T-helper 17 cell (primary cell): Measurements from ENCODE around the gene PLEKHF1. TPM values are rescaled to one million over a fixed set of nuclear protein-coding genes. Genes with fewer than 3 reads are reported as not detected.
"Not testable (repeated sequence)": the region's sequence is repeated elsewhere in the genome, so short reads cannot be mapped to it uniquely, and the experiment has no call there.

Experiments used
- ATAC-seq: fragments of 150-1000 bp; cut with Tn5 transposase; 2 replicates; pipeline ENCODE4 v1.10.0; 2021; ENCODE audit warnings: mild to moderate bottlenecking, moderate library complexity
- DNase-seq, 3 donors: peaks; one replicate each; pipeline versions ENCODE4 v3.0.0 to v3.0.0-alpha.2; 2020 to 2021
- H3K9me3 ChIP-seq: one replicate; pipeline ENCODE4 v1.7.0; 2013; ENCODE audit warnings: low read length, mild to moderate bottlenecking; ENCODE audit not compliant: control insufficient read depth, poor library complexity, severe bottlenecking
- H3K27ac Mint-ChIP-seq: one replicate; pipeline ENCODE4 v1.8.0; 2022; ENCODE audit warnings: mild to moderate bottlenecking, moderate library complexity, mixed read lengths
- H3K27me3 Mint-ChIP-seq: one replicate; pipeline ENCODE4 v1.8.0; 2022; ENCODE audit warnings: mixed read lengths
- H3K36me3 Mint-ChIP-seq: one replicate; pipeline ENCODE4 v1.8.0; 2022; ENCODE audit warnings: low read depth, mixed read lengths
- H3K4me1 Mint-ChIP-seq: one replicate; pipeline ENCODE4 v1.8.0; 2022; ENCODE audit warnings: mild to moderate bottlenecking, mixed read lengths
- H3K4me3 Mint-ChIP-seq: one replicate; pipeline ENCODE4 v1.8.0; 2022; ENCODE audit warnings: mild to moderate bottlenecking, moderate library complexity, mixed read lengths
- total RNA-seq, 4 donors: library from RNA in 2 of 4; stranded (reverse) in 2 of 4; gene quantifications; one replicate each; pipeline ENCODE4 v1.2.3 and lab custom pipeline; 2022 to 2026

The PLEKHF1 gene
- total RNA-seq, 2 donors from 2014 or later = 13.5 to 20.7 TPM

DNA sequence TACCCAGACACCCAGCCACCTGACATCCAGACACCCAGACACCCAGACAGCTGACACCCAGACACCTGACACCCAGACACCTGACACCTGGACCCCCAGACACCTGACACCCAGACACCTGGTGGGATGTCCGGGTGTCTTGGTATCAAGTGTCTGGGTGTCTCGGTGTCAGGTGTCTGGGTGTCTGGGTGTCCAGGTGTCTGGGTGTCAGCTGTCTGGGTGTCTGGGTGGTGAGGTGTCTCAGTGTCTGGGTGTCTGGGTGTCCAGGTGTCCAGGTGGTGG is 31.2 kb downstream of the PLEKHF1 start:
- no peaks in the 10 kb centered on the region for H3K27me3 Mint-ChIP-seq
- H3K4me3 Mint-ChIP-seq = no peak overlapping the region
- H3K27ac Mint-ChIP-seq = peak overlapping the region; percentile 80
- ATAC-seq = no peak
- no peaks in the 10 kb centered on the region for H3K36me3 Mint-ChIP-seq
- no peaks in the 10 kb centered on the region for H3K9me3 ChIP-seq
- DNase-seq = no peak
- H3K4me1 Mint-ChIP-seq = peaks cover 18% of the 10 kb centered on the region

DNA sequence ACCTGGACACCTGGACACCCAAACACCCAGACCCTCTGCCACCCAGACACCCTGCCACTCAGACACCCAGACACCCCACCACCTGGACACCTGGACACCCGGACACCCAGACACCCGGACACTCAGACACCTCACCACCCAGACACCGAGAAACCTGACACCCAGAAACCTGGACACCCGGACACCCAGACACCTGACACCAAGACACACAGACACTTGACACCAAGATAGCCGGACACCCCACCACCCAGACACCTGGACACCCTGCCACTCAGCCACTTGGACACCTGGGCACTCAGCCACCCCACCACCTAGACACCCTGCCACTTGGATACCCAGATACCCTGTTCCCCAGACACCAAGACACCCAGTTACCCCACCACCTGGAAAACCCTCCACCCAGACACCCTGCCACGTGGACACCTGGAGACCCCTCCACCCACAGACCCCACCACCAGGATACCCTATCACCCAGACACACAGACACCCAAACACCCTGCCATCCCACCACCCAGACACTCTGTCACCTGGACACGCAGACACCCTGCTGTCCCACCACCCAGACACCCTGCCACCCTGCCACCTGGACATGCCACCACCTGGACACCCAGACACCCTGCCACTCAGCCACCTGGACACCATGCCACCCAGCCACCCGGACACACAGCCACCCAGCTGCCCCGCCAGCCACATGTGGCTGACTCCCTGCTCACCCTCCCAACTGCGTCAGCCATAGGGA is 32.4 kb downstream of the PLEKHF1 start:
- no peak for DNase-seq

DNA sequence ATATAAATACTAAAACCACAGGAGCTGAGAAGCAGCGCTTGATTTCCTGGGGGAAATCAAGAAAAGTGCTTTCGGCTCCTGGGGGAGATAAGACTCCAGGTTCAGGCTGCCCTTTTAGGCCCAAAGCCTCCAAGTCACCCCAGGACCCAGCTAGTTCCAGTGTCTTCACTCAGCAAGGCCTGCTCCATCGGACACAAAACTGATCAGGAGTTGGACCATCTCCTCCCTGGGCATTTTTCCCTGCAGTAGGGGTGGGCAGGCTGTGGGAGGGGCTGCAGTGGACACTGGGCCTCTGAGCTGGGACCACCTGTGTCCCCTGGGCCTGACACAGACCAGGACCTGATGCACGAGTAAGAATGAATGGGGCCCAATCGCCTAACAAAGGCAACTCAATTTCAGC is 34.6 kb downstream of the PLEKHF1 start:
- H3K27ac Mint-ChIP-seq = no peak overlapping the region
- H3K27me3 Mint-ChIP-seq = no peaks in the 10 kb centered on the region
- DNase-seq (no peak), ATAC-seq (no peak)
- H3K36me3 Mint-ChIP-seq = no peaks in the 10 kb centered on the region
- no peaks in the 10 kb centered on the region for H3K9me3 ChIP-seq
- peaks cover 11% of the 10 kb centered on the region for H3K4me1 Mint-ChIP-seq
- H3K4me3 Mint-ChIP-seq = no peak overlapping the region

More for the DNA sequence above, 32.4 kb downstream of the PLEKHF1 start:
- Mint-ChIP-seq H3K36me3 (no peaks in the 10 kb centered on the region), H3K27me3 (no peaks in the 10 kb centered on the region), H3K27ac (peak overlapping the region; percentile 80), H3K4me3 (no peak overlapping the region), H3K4me1 (peaks cover 18% of the 10 kb centered on the region)
- no peak for ATAC-seq
- H3K9me3 ChIP-seq = no peaks in the 10 kb centered on the region

DNA sequence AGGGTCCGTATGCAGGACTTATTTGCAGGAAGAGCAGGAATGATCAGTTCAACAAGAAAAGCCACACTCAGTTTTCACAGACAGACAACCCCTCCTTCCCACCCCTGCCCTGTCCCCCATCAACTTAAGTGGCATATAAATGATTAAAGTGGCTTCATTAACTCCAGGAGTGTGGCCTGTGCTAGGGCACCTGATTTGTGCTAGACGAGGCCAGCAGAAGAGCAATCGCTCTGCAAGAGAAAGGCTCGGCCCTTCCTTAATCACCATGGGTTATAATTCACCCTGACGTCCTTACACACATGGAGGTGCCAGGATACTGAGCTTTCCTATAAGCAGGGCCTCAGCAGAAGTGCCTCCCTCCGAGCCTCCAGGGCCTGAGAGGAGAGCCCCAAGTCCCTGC is 35.2 kb downstream of the PLEKHF1 start:
- no peaks in the 10 kb centered on the region for H3K36me3 Mint-ChIP-seq
- peaks cover 13% of the 10 kb centered on the region for H3K4me1 Mint-ChIP-seq

DNA sequence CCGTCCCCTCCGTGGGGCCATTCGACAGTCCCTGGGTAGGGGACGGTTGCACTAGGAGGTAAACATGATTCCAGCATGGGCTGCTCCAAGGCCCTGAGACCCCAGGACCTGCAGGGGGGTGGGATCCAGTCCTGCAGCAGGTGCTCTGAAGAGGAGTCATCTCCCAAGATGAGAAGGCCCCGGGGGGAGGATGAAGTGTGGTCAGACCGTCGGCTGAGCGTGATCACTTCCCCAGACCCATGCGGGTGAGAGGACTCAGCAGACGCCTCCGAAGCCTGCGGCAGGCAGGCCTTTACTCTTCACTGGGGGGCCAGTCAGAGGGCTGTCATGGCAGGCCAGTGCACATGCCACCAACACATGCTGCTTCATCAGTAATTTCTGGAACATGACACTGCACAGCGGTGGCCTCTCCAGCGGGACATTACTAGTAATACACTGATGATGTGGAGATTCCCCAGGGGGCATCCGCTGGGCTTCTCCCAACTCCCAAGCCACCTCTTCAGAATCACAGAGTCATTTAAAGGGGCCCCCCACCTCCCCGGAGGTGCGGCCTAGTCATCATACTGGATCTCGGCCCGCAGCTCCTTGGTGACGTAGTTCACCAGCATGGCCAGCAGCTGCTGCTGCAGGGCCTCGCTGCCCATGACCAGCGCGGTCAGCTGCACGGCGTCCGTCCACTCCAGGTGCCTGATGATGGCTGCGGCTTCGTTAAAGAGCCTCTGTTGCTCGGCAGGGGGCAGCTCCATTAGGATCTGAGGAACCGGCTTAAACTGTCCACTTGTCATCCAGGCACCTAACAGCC is 37.1 kb downstream of the PLEKHF1 start:
- Mint-ChIP-seq H3K27ac (no peak overlapping the region), H3K4me1 (peaks cover 8% of the 10 kb centered on the region), H3K36me3 (no peaks in the 10 kb centered on the region), H3K4me3 (no peak overlapping the region), H3K27me3 (no peaks in the 10 kb centered on the region)
- no peak for ATAC-seq
- DNase-seq = no peak
- no peaks in the 10 kb centered on the region for H3K9me3 ChIP-seq

More for the DNA sequence above, 35.2 kb downstream of the PLEKHF1 start:
- ATAC-seq = no peak
- no peak overlapping the region for H3K4me3 Mint-ChIP-seq
- H3K27me3 Mint-ChIP-seq = no peaks in the 10 kb centered on the region
- no peaks in the 10 kb centered on the region for H3K9me3 ChIP-seq
- peak overlapping the region; percentile 29 for H3K27ac Mint-ChIP-seq
- no peak for DNase-seq

DNA sequence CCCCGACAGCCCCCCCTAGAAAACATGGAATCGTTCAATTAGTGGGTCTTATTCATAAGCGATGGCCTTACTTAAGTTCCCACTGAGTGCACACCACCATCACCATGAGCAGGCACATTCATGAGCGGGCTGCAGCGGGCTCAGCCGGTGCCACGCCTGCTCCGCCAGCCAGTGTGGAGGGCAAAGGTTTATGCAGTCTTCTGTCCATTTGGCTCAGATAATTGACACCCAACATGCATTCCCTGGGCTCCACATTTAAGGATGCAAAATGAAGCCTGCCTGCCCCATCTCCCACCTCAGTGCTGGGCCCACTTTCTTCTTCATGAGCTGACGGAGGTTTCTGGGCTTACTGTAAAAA is 37.7 kb downstream of the PLEKHF1 start:
- H3K36me3 Mint-ChIP-seq = no peaks in the 10 kb centered on the region
- no peak overlapping the region for H3K27ac Mint-ChIP-seq
- no peak for ATAC-seq

DNA sequence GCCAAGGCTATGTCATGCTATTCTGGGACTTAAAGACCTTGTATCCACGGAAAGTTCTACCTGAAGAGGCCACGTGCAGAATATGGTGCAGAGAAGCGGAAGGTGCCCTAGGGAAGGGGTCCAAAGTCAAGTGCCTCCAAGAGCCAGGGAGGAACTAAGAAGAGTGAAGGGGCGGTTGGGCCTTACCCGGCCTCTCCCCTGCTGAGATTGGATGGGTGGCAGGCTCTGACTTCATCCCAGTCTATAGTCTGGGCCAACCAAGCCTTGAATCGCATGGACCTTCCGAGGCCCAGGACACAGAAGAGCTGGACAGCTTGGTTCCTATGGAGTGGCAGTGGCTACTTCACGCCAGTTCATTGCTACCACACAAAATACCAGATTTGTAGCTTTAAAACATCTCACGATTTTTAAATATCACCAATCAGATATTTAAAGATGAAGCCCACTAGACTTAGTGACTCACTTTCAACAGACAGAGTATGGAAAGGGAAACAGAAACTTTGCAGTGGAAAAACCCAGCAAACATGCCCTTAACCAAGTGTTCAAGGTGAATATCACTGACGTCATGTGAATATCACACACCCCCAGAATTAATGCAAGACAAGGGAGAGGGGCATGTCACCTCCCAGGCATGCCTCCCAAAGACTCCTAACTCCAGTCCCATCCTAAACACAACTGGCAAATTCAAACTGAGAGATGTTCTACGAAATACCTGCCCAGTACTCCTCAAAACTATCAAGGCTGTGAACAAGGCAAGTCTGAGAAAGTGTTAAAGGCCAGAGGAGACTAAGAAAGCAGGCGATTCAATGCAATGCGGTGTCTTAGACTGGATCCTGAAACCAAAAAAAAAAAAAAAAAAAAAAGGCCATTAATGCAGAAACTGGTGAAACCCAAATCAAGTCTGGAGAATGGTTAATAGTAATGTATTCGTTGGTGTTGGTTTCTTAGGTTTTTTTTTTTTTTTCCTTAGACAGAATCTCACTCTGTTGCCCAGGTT is 39.6 kb downstream of the PLEKHF1 start:
- Mint-ChIP-seq H3K36me3 (no peaks in the 10 kb centered on the region), H3K27me3 (no peaks in the 10 kb centered on the region), H3K4me3 (no peak overlapping the region), H3K4me1 (peaks cover 13% of the 10 kb centered on the region), H3K27ac (peak overlapping the region; percentile 68)
- DNase-seq (no peak), ATAC-seq (peak; percentile 59)
- no peaks in the 10 kb centered on the region for H3K9me3 ChIP-seq

More for the DNA sequence above, 37.7 kb downstream of the PLEKHF1 start:
- H3K27me3 Mint-ChIP-seq = no peaks in the 10 kb centered on the region
- DNase-seq = no peak
- no peak overlapping the region for H3K4me3 Mint-ChIP-seq
- H3K4me1 Mint-ChIP-seq = peaks cover 6% of the 10 kb centered on the region
- H3K9me3 ChIP-seq = no peaks in the 10 kb centered on the region

DNA sequence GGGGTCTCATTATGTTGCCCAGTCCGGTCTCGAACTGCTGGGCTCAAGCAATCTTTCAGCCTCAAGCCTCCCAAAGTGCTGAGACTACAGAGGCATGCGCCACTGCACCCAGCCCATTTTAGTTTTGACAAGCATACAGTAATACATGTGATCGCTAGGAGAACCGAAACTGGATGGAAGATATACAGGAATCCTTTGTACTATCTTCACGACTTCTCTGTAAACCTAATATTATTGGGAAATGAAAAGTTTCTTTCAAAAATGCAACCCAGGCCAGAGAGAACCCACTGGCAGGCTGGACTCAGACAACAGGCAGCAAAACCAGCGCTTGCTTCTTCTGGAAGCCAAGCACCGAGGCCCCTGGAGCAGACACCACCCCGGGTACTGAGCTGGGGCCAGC is 40.4 kb downstream of the PLEKHF1 start:
- Mint-ChIP-seq H3K4me1 (peaks cover 19% of the 10 kb centered on the region), H3K36me3 (no peaks in the 10 kb centered on the region), H3K4me3 (no peak overlapping the region), H3K27me3 (no peaks in the 10 kb centered on the region), H3K27ac (peak overlapping the region; percentile 68)
- H3K9me3 ChIP-seq = no peaks in the 10 kb centered on the region
- ATAC-seq (no peak), DNase-seq (no peak)

DNA sequence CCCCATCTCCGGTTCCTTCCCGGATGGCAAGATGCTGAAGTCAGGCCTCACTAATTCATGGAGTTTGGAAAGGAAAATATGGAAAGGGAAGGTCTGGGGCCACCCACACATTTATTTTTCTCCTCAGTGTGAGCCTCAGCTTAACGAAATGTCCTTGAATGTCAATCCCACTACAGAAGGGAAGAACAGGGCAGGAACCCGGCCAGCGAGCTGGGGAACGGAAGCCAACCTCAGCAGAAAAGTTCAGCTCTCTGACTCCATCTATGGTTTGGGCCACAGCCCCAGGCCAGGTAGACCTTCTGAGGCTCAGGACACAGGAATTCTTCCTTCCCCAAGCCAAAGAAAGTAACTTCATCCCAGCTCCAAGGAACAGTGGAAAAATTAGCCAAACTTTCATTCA is 41.4 kb downstream of the PLEKHF1 start:
- H3K27ac Mint-ChIP-seq = no peak overlapping the region
- H3K4me1 Mint-ChIP-seq = peaks cover 23% of the 10 kb centered on the region
- no peaks in the 10 kb centered on the region for H3K27me3 Mint-ChIP-seq
- DNase-seq (no peak), ATAC-seq (no peak)
- H3K4me3 Mint-ChIP-seq = no peak overlapping the region
- H3K36me3 Mint-ChIP-seq = no peaks in the 10 kb centered on the region
- no peaks in the 10 kb centered on the region for H3K9me3 ChIP-seq

DNA sequence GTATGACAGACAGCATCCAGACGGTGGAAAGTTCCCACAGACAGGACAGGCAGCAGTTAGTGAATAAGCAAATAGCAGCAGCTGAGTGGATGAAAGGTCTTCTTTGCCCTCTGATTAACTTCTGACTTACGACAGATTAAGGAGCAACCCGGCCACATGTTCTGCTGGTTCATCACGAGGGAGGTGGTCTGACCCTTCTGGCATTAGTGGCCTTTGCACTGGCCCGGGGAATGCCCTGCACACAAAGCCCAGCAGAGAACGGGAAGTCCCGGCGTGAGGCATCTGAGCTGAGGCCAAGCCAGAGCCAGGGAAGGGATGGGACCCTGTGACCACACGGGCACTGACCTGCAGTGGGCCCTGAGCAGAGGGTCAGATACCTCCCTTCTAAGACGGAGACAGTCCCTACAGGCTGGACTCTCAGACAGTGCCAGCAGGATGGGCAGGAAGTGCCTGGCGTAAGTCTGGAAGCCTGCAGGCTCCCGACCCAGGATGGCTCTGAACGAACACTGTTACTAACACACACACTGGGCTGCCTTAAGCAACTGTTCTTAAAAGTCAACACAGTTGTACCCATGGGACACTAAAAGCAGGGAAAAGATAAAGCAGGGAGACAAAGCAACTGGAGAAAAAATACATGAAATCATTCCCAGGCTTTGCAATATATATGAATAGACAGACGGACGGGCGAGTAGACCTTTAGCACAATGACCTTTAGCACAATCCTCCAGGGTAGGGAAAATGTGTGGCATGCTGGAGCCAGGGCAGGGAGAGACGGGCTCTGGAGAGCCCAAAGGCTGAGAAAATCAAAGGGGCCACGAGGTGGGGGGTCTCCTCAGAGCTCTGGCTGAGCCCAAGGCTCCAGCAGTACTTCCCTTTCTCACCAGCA is 43.5 kb downstream of the PLEKHF1 start:
- H3K4me1 Mint-ChIP-seq = peaks cover 44% of the 10 kb centered on the region
- H3K27ac Mint-ChIP-seq = peak overlapping the region; percentile 88
- no peaks in the 10 kb centered on the region for H3K9me3 ChIP-seq
- H3K36me3 Mint-ChIP-seq = no peaks in the 10 kb centered on the region
- H3K27me3 Mint-ChIP-seq = no peaks in the 10 kb centered on the region
- ATAC-seq (no peak), DNase-seq (no peak)
- H3K4me3 Mint-ChIP-seq = no peak overlapping the region

DNA sequence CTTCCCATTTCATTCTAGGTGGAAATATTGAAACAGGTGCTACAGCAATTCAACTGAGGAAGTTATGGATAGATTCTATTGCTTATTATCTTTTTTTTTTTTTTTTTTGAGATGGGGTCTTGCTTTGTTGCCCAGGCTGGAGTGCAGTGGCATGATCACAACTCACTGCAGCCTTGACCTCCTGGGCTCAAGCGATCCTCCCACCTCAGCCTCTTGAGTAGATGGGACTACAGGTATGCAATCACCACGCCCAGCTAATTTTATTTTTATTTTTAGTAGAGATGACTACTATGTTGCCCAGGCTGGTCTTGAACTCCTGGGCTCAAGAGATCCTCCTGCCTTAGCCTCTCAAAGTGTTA is 44.2 kb downstream of the PLEKHF1 start:
- not testable (repeated sequence) for H3K36me3 Mint-ChIP-seq, ATAC-seq, H3K9me3 ChIP-seq, H3K4me3 Mint-ChIP-seq, DNase-seq, H3K27me3 Mint-ChIP-seq
- H3K4me1 Mint-ChIP-seq = peaks cover 49% of the 10 kb centered on the region
- H3K27ac Mint-ChIP-seq = peak overlapping the region; percentile 88

DNA sequence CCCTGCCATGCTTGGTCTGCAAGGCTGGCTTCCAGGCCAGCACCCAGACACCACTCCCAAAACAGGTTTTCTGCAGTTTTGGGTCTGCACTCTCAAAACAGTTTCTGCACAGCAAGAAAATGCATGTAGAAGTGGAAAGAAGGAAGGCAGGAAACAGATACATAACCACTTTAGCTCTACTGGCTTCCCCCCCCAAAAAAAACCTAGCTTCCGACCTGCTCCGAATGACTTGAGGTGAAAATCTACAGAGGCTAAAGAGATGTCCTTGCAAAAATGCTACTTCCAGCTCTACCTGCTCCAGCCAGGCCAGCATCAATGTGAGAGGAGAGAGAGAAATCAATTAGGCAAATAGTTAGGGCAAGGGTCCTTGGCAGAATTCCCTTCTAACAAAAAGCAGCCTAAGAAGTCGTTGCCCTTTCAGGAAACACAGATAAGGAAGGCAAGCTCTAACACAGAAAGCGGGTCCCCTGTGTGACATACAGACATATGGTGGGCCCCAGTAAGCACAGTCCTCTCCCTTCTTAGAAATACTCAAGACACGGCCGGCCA is 46.4 kb downstream of the PLEKHF1 start:
- H3K27ac Mint-ChIP-seq = peak overlapping the region; percentile 92
- no peaks in the 10 kb centered on the region for H3K27me3 Mint-ChIP-seq
- ATAC-seq (no peak), DNase-seq (no peak)
- no peaks in the 10 kb centered on the region for H3K9me3 ChIP-seq
- no peaks in the 10 kb centered on the region for H3K36me3 Mint-ChIP-seq
- peaks cover 57% of the 10 kb centered on the region for H3K4me1 Mint-ChIP-seq
- H3K4me3 Mint-ChIP-seq = peak overlapping the region; percentile 85
